ENCODE measurements around the gene PHACTR2. TPM values are rescaled to one million over a fixed set of nuclear protein-coding genes. Genes with fewer than 3 reads are reported as not detected.
A peak's percentile ranks its signal among the peaks of the same experiment; 100 is the strongest.
"Not testable (repeated sequence)": the region's sequence is repeated elsewhere in the genome, so short reads cannot be mapped to it uniquely, and the experiment has no call there.

PHACTR2 gene
- total RNA-seq (2022) (19.5 and 20.7 TPM in 2 replicates), Bru-seq, nascent RNA (percentile 62 among the genes with signal in this experiment), BruChase-seq, experiment 1, labeled RNA remaining after a 6-hour chase (percentile 59 among the genes with signal in this experiment), BruChase-seq, experiment 2, labeled RNA remaining after a 2-hour chase (percentile 53 among the genes with signal in this experiment)
- long read RNA-seq, full-length matches to known transcripts = 5 of 9 reads
- long read RNA-seq, partial matches to known transcripts = 0 of 9 reads
- long read RNA-seq, other reads (novel, unspliced or antisense) = 4 of 9 reads

GRCh38 chr6:143677891-143678791, at the start of gene PHACTR2:
PHACTR2 (plus strand) TSS chr6:143677965; CDS start chr6:143678164, 199 bp downstream.
- intact Hi-C loops (cut with micrococcal nuclease; ENCODE audit: unreplicated experiment) = loop anchor here (5.0 kb wide), 2 partner anchors 69 to 101 kb away; no protein-coding TSS in a partner anchor
- Mint-ChIP-seq H3K36me3 (ENCODE audit: insufficient read depth, unreplicated experiment) (peaks cover 22% of the 10 kb centered on the region), H3K4me1 (ENCODE audit: low read depth, unreplicated experiment) (peaks cover 28% of the 10 kb centered on the region), H3K27me3 (ENCODE audit: unreplicated experiment) (no peaks in the 10 kb centered on the region), H3K27ac (ENCODE audit: unreplicated experiment) (peak within 1 kb of the TSS; percentile 75), H3K4me3 (ENCODE audit: low read depth, unreplicated experiment) (peak within 1 kb of the TSS; percentile 76), H3K9me3 (ENCODE audit: low read depth, unreplicated experiment) (no peaks in the 10 kb centered on the region)
- DNase-seq = peak; percentile 58
- BruUV-seq (replicated peaks) = no TSS peak
- CTCF ChIA-PET = no interaction called here
- TF ChIP-seq CTCF (IDR thresholded peaks at IDR 0.05; ENCODE audit: unreplicated experiment) = no peak

DNA sequence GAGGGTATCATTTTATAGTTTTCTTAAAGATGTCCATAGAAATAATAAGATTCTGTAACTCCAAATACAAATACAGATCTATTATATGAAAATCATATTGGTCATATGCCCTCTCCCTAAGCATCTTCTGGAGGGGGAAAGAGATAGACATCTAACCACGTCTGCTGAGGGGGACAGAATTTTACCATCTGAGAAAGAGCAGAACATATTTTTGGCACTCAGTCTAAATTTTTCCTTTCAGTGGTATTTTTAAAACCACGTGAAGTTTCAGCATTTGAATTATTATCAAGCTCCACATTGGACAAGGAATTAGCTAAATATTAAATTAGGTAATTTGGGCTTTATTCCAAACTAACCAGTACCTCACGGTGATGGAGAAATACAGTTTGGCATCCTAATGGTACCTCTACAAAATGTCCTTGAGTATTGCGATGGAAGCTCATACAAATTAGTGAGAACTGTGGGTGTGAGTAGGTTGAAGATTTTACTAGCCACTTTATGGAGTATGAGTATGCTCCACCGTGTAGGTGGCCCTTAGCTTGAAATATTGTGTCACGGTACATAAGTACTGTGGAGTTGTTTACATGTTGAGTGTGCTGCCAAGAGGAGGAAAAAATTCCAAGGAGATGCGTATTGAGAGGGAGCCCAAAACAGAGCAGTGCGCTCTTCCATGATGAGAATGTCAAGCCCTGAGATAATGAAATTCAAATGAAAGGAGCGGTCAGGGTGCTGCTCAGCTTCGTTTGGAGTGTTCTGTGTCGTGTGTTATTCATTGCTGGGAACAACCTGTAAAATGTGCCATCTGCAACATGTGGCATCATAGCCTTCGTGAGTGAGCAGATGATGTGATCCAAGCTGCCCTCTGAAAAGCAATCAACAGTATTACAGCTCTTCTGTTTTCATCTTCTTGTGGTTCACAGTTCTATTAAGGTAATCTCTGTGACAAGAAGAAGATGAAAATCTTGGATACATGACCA, 48.4 kb upstream of the PHACTR2 start:
- no peak overlapping the region for H3K27ac Mint-ChIP-seq (ENCODE audit: unreplicated experiment)
- TF ChIP-seq CTCF (IDR thresholded peaks at IDR 0.05; ENCODE audit: unreplicated experiment) = no peak
- H3K4me3 Mint-ChIP-seq (ENCODE audit: low read depth, unreplicated experiment) = no peak overlapping the region
- no peaks in the 10 kb centered on the region for H3K27me3 Mint-ChIP-seq (ENCODE audit: unreplicated experiment)
- no peaks in the 10 kb centered on the region for H3K9me3 Mint-ChIP-seq (ENCODE audit: low read depth, unreplicated experiment)
- no peaks in the 10 kb centered on the region for H3K36me3 Mint-ChIP-seq (ENCODE audit: insufficient read depth, unreplicated experiment)
- no TSS peak for BruUV-seq (replicated peaks)
- intact Hi-C loops (cut with micrococcal nuclease; ENCODE audit: unreplicated experiment) = no loop called here
- H3K4me1 Mint-ChIP-seq (ENCODE audit: low read depth, unreplicated experiment) = no peaks in the 10 kb centered on the region
- DNase-seq = no peak
- CTCF ChIA-PET = no interaction called here

DNA sequence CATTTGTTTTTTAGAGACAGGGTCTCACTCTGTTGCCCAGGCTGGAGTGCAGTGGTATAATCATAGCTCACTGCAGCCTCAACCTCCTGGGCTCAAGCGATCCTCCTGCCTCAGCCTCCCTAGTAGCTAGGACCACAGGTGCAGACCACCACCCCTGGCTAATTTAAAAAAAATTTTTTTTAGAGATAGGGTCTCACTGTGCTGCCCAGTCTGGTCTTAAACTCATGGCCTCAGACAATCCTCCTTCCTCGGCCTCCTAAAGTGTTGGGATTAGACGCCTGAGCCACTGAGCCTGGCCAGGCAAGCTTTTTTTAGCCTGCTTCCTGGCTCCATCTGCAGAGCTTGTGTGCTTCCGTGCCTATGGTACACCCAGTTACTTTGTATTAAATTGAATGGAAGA, 46.6 kb upstream of the PHACTR2 start:
- H3K4me3 Mint-ChIP-seq (ENCODE audit: low read depth, unreplicated experiment); H3K27me3 Mint-ChIP-seq (ENCODE audit: unreplicated experiment); H3K27ac Mint-ChIP-seq (ENCODE audit: unreplicated experiment); H3K36me3 Mint-ChIP-seq (ENCODE audit: insufficient read depth, unreplicated experiment); BruUV-seq (replicated peaks); H3K9me3 Mint-ChIP-seq (ENCODE audit: low read depth, unreplicated experiment); H3K4me1 Mint-ChIP-seq (ENCODE audit: low read depth, unreplicated experiment); DNase-seq; CTCF ChIA-PET; intact Hi-C loops (cut with micrococcal nuclease; ENCODE audit: unreplicated experiment): not testable (repeated sequence)

- Mint-ChIP-seq H3K4me1 (ENCODE audit: low read depth, unreplicated experiment) (no peaks in the 10 kb centered on the region), H3K27ac (ENCODE audit: unreplicated experiment) (no peak overlapping the region), H3K9me3 (ENCODE audit: low read depth, unreplicated experiment) (no peaks in the 10 kb centered on the region), H3K27me3 (ENCODE audit: unreplicated experiment) (no peaks in the 10 kb centered on the region), H3K4me3 (ENCODE audit: low read depth, unreplicated experiment) (no peak overlapping the region), H3K36me3 (ENCODE audit: insufficient read depth, unreplicated experiment) (no peaks in the 10 kb centered on the region)
- CTCF ChIA-PET = no interaction called here
- no peak for DNase-seq
- intact Hi-C loops (cut with micrococcal nuclease; ENCODE audit: unreplicated experiment) = no loop called here
- TF ChIP-seq CTCF (IDR thresholded peaks at IDR 0.05; ENCODE audit: unreplicated experiment) = no peak
- no TSS peak for BruUV-seq (replicated peaks)
Measured at GRCh38 chr6:143632894-143633293, 44.9 kb upstream of the PHACTR2 start.

All from Calu3 (cell line).